MM.1S (cell line): ENCODE measurements around the gene ATXN1L.

ENCODE experiments used
- DNase-seq: peaks from one replicate; pipeline ENCODE4 v3.0.0-alpha.2; 2015
- H2AFZ ChIP-seq: fragments of 300-600 bp; sonication (generic); 2 replicates; pipeline ENCODE4 v1.6.0; 2016; ENCODE audit warnings: antibody characterized with exemption, low read length
- H3F3A ChIP-seq: fragments of 300-600 bp; sonication (generic); 2 replicates; pipeline ENCODE4 v1.6.1; 2016; ENCODE audit warnings: mild to moderate bottlenecking, antibody characterized with exemption, low read length, moderate library complexity, mixed read lengths; ENCODE audit not compliant: insufficient read depth
- H3K27ac ChIP-seq: fragments of 300-600 bp; sonication (generic); 2 replicates; pipeline ENCODE4 v1.5.1; 2016; ENCODE audit warnings: mild to moderate bottlenecking, low read length
- H3K27me3 ChIP-seq: fragments of 300-600 bp; sonication (generic); replicated peaks from 2 replicates; pipeline ENCODE4 v1.6.0; 2016; ENCODE audit warnings: low read length; ENCODE audit not compliant: insufficient read depth
- H3K36me3 ChIP-seq: fragments of 300-600 bp; sonication (generic); replicated peaks from 2 replicates; pipeline ENCODE4 v1.6.1; 2016; ENCODE audit warnings: mild to moderate bottlenecking, low read length, mixed read lengths; ENCODE audit not compliant: insufficient read depth
- H3K4me1 ChIP-seq: fragments of 300-600 bp; sonication (generic); 2 replicates; pipeline ENCODE4 v1.6.1; 2016; ENCODE audit warnings: low read length, mixed read lengths
- H3K4me2 ChIP-seq: fragments of 300-600 bp; sonication (generic); 2 replicates; pipeline ENCODE4 v1.6.0; 2016; ENCODE audit warnings: low read depth, low read length
- H3K4me3 ChIP-seq: fragments of 300-600 bp; sonication (generic); 2 replicates; pipeline ENCODE4 v1.5.1; 2016; ENCODE audit warnings: low read length, mixed read lengths
- H3K79me2 ChIP-seq: fragments of 300-600 bp; sonication (generic); 2 replicates; pipeline ENCODE4 v1.6.1; 2016; ENCODE audit warnings: mixed run types, low read length, mixed read lengths
- H3K9ac ChIP-seq: fragments of 300-600 bp; sonication (generic); 2 replicates; pipeline ENCODE4 v1.6.1; 2016; ENCODE audit warnings: low read length, mixed read lengths
- H3K9me2 ChIP-seq: fragments of 300-600 bp; sonication (generic); replicated peaks from 2 replicates; pipeline ENCODE4 v1.6.1; 2016; ENCODE audit warnings: mild to moderate bottlenecking, low read length, mixed read lengths; ENCODE audit not compliant: insufficient read depth
- H3K9me3 ChIP-seq: fragments of 300-600 bp; sonication (generic); replicated peaks from 2 replicates; pipeline ENCODE4 v1.6.1; 2016; ENCODE audit warnings: mild to moderate bottlenecking, low read length, mixed read lengths; ENCODE audit not compliant: insufficient read depth
- H4K20me1 ChIP-seq: fragments of 300-600 bp; sonication (generic); 2 replicates; pipeline ENCODE4 v1.6.1; 2016; ENCODE audit warnings: mild to moderate bottlenecking, low read length, moderate library complexity, mixed read lengths; ENCODE audit not compliant: insufficient read depth
- EZH2 ChIP-seq: fragments of 300-600 bp; sonication (generic); optimal IDR thresholded peaks from 2 replicates; pipeline ENCODE3; 2017; ENCODE audit warnings: low read depth, mild to moderate bottlenecking, antibody characterized with exemption, low read length, mixed read lengths
- EZH2phosphoT487 ChIP-seq: fragments of 300-600 bp; sonication (generic); IDR thresholded peaks from 2 replicates; pipeline ENCODE4 v1.6.1; 2018; ENCODE audit warnings: antibody characterized with exemption, low read length
- TF ChIP-seq, protein P1 (sequence below): fragments of 300-600 bp; sonication (generic); IDR thresholded peaks from 2 replicates; pipeline ENCODE4 v1.5.1; 2016; ENCODE audit warnings: antibody characterized with exemption, low read length, mixed read lengths

ATXN1L gene

DNA sequence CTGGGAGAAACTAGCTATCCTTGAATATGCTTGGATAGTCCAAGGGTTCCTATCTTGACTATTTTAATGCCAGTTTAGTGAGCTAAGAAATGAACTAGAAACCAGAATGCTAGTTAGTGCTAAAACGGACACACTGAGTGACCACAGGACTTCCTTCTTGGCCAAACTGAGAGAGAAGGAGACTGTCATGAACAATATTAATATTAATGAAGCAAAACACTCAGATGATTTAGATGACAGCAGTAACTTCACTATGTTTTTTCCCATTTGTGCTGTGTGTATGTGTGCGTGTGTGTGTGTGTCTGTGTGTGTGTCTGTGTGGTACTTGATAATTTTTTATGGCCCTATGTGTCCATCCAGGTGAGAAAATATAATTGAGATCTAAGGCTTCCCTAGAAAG is 2.2 kb upstream of the ATXN1L start:
- Histone ChIP-seq H2AFZ (no peak overlapping the region), H3K27me3 (no peaks in the 10 kb centered on the region), H3F3A (peaks cover 42% of the 10 kb centered on the region), H3K4me3 (peak overlapping the region; percentile 4; the same call in 1 of the 2 replicates), H3K27ac (peak overlapping the region; percentile 93), H3K9me2 (no peaks in the 10 kb centered on the region), H3K79me2 (peaks cover 38% of the 10 kb centered on the region), H3K36me3 (0 out of 2 replicates have a peak, but pooled peaks cover 6% of the 10 kb centered on the region), H3K9me3 (no peaks in the 10 kb centered on the region), H4K20me1 (no peaks in the 10 kb centered on the region), H3K4me1 (peaks cover 44% of the 10 kb centered on the region), H3K4me2 (peak overlapping the region; percentile 50), H3K9ac (peak overlapping the region; percentile 7; the same call in 1 of the 2 replicates)
- DNase-seq, result peak; percentile 53
- TF ChIP-seq EZH2phosphoT487 (no peak), EZH2 (no peak)
- TF ChIP-seq, protein P1, sequence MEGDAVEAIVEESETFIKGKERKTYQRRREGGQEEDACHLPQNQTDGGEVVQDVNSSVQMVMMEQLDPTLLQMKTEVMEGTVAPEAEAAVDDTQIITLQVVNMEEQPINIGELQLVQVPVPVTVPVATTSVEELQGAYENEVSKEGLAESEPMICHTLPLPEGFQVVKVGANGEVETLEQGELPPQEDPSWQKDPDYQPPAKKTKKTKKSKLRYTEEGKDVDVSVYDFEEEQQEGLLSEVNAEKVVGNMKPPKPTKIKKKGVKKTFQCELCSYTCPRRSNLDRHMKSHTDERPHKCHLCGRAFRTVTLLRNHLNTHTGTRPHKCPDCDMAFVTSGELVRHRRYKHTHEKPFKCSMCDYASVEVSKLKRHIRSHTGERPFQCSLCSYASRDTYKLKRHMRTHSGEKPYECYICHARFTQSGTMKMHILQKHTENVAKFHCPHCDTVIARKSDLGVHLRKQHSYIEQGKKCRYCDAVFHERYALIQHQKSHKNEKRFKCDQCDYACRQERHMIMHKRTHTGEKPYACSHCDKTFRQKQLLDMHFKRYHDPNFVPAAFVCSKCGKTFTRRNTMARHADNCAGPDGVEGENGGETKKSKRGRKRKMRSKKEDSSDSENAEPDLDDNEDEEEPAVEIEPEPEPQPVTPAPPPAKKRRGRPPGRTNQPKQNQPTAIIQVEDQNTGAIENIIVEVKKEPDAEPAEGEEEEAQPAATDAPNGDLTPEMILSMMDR, result no peak

DNA sequence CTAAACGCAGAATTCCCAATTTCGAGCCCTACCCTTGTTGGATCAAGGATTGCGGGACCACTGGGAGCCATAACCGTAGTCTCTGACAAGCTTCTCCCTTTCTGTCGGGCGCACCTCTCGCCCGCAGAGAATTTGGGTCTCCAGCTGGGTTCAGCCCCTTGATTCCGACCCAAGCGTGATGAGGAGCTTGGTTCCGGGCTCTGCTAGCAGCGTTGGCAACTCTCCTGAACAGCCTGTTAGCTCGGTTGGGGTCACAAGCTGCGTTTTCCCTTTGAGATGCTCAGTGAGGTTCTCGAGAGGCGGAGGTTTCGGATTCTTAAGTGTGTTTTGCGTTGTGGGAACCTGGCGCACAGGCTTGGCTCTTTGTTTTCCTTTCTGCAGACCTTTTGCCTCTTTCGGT is 655 bp downstream of the ATXN1L start:
- H2AFZ ChIP-seq, result peak overlapping the region; percentile 15; the same call in 1 of the 2 replicates
- no peaks in the 10 kb centered on the region for H3K9me2 ChIP-seq
- H3K4me2 ChIP-seq, result peak overlapping the region; percentile 87
- no peaks in the 10 kb centered on the region for H3K9me3 ChIP-seq
- H3K9ac ChIP-seq, result peak overlapping the region; percentile 97
- peaks cover 47% of the 10 kb centered on the region for H3K4me1 ChIP-seq
- H3K36me3 ChIP-seq, result 0 out of 2 replicates have a peak, but pooled peaks cover 7% of the 10 kb centered on the region
- no peaks in the 10 kb centered on the region for H3K27me3 ChIP-seq
- peak overlapping the region; percentile 98 for H3K4me3 ChIP-seq
- peak; percentile 77 for DNase-seq
- H3K27ac ChIP-seq, result peak overlapping the region; percentile 93
- H4K20me1 ChIP-seq, result no peaks in the 10 kb centered on the region
- peaks cover 67% of the 10 kb centered on the region for H3K79me2 ChIP-seq
- H3F3A ChIP-seq, result peaks cover 42% of the 10 kb centered on the region
- TF ChIP-seq, protein P1, result no peak
- no peak for TF ChIP-seq EZH2phosphoT487
- TF ChIP-seq EZH2, result no peak

DNA sequence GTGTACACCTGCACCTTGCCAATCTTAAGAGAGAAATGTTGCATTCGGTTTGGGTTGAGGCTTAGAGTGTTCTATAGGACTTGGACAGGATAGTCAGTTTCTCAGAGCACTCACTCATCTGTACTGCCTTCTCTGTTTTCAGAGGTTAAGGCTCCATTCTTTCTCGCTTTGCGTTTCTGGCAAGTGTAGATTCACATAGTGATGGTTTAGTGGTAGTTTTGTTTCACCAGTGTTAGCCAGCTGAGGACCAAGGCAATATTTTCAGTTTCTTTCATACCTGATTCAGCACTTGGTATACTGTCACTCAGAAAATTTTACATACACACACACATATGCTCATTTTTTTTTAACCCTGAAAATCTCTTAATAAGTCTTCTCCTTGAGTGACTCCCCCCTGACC is 1.3 kb downstream of the ATXN1L start:
- H3K36me3 ChIP-seq, result 0 out of 2 replicates have a peak, but pooled peaks cover 7% of the 10 kb centered on the region
- H3K27ac ChIP-seq, result peak overlapping the region; percentile 93
- peak overlapping the region; percentile 97 for H3K9ac ChIP-seq
- H3K79me2 ChIP-seq, result peaks cover 74% of the 10 kb centered on the region
- H2AFZ ChIP-seq, result no peak overlapping the region
- peak overlapping the region; percentile 87 for H3K4me2 ChIP-seq
- DNase-seq, result peak; percentile 65
- peaks cover 46% of the 10 kb centered on the region for H3F3A ChIP-seq
- no peaks in the 10 kb centered on the region for H3K27me3 ChIP-seq
- TF ChIP-seq EZH2 (no peak), EZH2phosphoT487 (no peak)
- TF ChIP-seq, protein P1, result no peak
- peak overlapping the region; percentile 98 for H3K4me3 ChIP-seq
- H4K20me1 ChIP-seq, result no peaks in the 10 kb centered on the region
- H3K9me3 ChIP-seq, result no peaks in the 10 kb centered on the region
- no peaks in the 10 kb centered on the region for H3K9me2 ChIP-seq
- H3K4me1 ChIP-seq, result peaks cover 53% of the 10 kb centered on the region
